IMR-90 (cell line): Measurements from ENCODE around the gene PGS1. TPM values are rescaled to one million over a fixed set of nuclear protein-coding genes. Genes with fewer than 3 reads are reported as not detected.

ENCODE experiments used
- ATAC-seq: fragments of 200-7000 bp; cut with Tn5 transposase; 2 replicates; pipeline ENCODE4 v1.9.1; 2020; ENCODE audit warnings: low read depth, mild to moderate bottlenecking, moderate library complexity
- BruUV-seq: library from RNA; stranded (reverse); fragments of 400-500 nt; replicated peaks from 2 replicates; lab custom pipeline; 2021; lab: Mats Ljungman, UMichigan
- CTCF ChIA-PET: fragments of 300-600 bp; formaldehyde crosslinking; extraction: SDS; loops from one replicate; lab custom pipeline; 2021; ENCODE audit warnings: antibody characterized with exemption; lab: Yijun Ruan, JAX
- POLR2A ChIA-PET: fragments of 300-600 bp; sonication (Branson Sonifier 250); formaldehyde crosslinking; loops from one replicate; lab custom pipeline; 2022; ENCODE audit warnings: antibody characterized with exemption; ENCODE audit not compliant: unreplicated experiment; lab: Charles Lee
- DNase-seq: peaks from one replicate; pipeline ENCODE4 v3.0.0; 2013
- H2AFZ ChIP-seq: replicated peaks from 2 replicates; pipeline ENCODE3; 2013; ENCODE audit warnings: low read length, mild to moderate bottlenecking; ENCODE audit not compliant: poor library complexity
- H2AK5ac ChIP-seq: 2 replicates; pipeline ENCODE4 v1.6.1; 2013; ENCODE audit warnings: low read depth, low read length, inconsistent platforms
- H2AK9ac ChIP-seq: replicated peaks from 2 replicates; pipeline ENCODE3; 2013; ENCODE audit warnings: mild to moderate bottlenecking, low read depth, low read length, moderate library complexity; ENCODE audit not compliant: poor library complexity
- H2BK120ac ChIP-seq: 2 replicates; pipeline ENCODE4 v1.6.1; 2013; ENCODE audit warnings: low read depth, low read length, inconsistent platforms
- H2BK15ac ChIP-seq: 3 replicates; pipeline ENCODE4 v1.6.1; 2013; ENCODE audit warnings: low read depth, low read length, inconsistent platforms
- H2BK20ac ChIP-seq: 2 replicates; pipeline ENCODE4 v1.6.1; 2013; ENCODE audit warnings: low read depth, mild to moderate bottlenecking, inconsistent platforms, low read length, moderate library complexity
- H2BK5ac ChIP-seq: 2 replicates; pipeline ENCODE4 v1.6.1; 2013; ENCODE audit warnings: mild to moderate bottlenecking, low read depth, low read length, inconsistent platforms; ENCODE audit not compliant: poor library complexity, severe bottlenecking
- H3K14ac ChIP-seq: replicated peaks from 2 replicates; pipeline ENCODE4 v1.6.1; 2013; ENCODE audit warnings: low read depth, low read length, inconsistent platforms
- H3K18ac ChIP-seq: 2 replicates; pipeline ENCODE4 v1.6.1; 2013; ENCODE audit warnings: low read depth, low read length, control low read depth
- H3K23ac ChIP-seq: 2 replicates; pipeline ENCODE4 v1.6.1; 2013; ENCODE audit warnings: low read depth, low read length, inconsistent platforms
- H3K27ac ChIP-seq: 2 replicates; pipeline ENCODE4 v1.5.1; 2013; ENCODE audit warnings: mild to moderate bottlenecking, control low read depth, low read length; ENCODE audit not compliant: insufficient read depth
- H3K27me3 ChIP-seq: 2 replicates; pipeline ENCODE4 v1.6.1; 2013; ENCODE audit warnings: low read length; ENCODE audit not compliant: control insufficient read depth, insufficient read depth
- H3K36me3 ChIP-seq: 2 replicates; pipeline ENCODE4 v1.6.1; 2013; ENCODE audit warnings: low read length, mixed read lengths; ENCODE audit not compliant: control insufficient read depth, insufficient read depth
- H3K4ac ChIP-seq: 2 replicates; pipeline ENCODE4 v1.6.1; 2013; ENCODE audit warnings: low read depth, low read length, inconsistent platforms
- H3K4me1 ChIP-seq: 2 replicates; pipeline ENCODE4 v1.6.1; 2013; ENCODE audit warnings: low read length, mixed read lengths; ENCODE audit not compliant: control insufficient read depth, insufficient read depth
- H3K4me2 ChIP-seq: 2 replicates; pipeline ENCODE4 v1.6.1; 2013; ENCODE audit warnings: low read depth, mild to moderate bottlenecking, control low read depth, low read length, moderate library complexity
- H3K4me3 ChIP-seq: 2 replicates; pipeline ENCODE4 v1.5.1; 2013; ENCODE audit warnings: low read depth, mild to moderate bottlenecking, control low read depth, low read length, moderate library complexity; ENCODE audit not compliant: insufficient read depth
- H3K56ac ChIP-seq: 2 replicates; pipeline ENCODE4 v1.6.1; 2013; ENCODE audit warnings: low read length, inconsistent platforms; ENCODE audit not compliant: insufficient read depth; ENCODE audit errors: extremely low read depth
- H3K79me1 ChIP-seq, 2 experiments: 2 replicates each; pipeline ENCODE4 v1.6.1; 2013; ENCODE audit warnings: low read length in 2 of 2, inconsistent platforms in 1 of 2, low read depth in 1 of 2
- H3K9ac ChIP-seq: 2 replicates; pipeline ENCODE4 v1.6.1; 2013; ENCODE audit warnings: low read depth, low read length, control low read depth
- H3K9me1 ChIP-seq: 2 replicates; pipeline ENCODE4 v1.6.1; 2013; ENCODE audit warnings: low read length, inconsistent platforms; ENCODE audit not compliant: insufficient read depth
- H3K9me3 ChIP-seq: 2 replicates; pipeline ENCODE4 v1.6.1; 2013; ENCODE audit warnings: low read length; ENCODE audit not compliant: control insufficient read depth, insufficient read depth
- H4K20me1 ChIP-seq: 2 replicates; pipeline ENCODE4 v1.6.1; 2013; ENCODE audit warnings: low read length, inconsistent platforms; ENCODE audit not compliant: insufficient read depth
- H4K5ac ChIP-seq: 2 replicates; pipeline ENCODE4 v1.6.1; 2013; ENCODE audit warnings: mild to moderate bottlenecking, low read depth, low read length, control low read depth
- H4K8ac ChIP-seq, 2 experiments: 2 replicates each; pipeline ENCODE4 v1.6.1; 2013; ENCODE audit warnings: low read depth in 2 of 2, low read length in 2 of 2, control low read depth in 1 of 2, inconsistent platforms in 1 of 2
- H4K91ac ChIP-seq: 2 replicates; pipeline ENCODE4 v1.6.1; 2013; ENCODE audit warnings: low read depth, low read length, inconsistent platforms; ENCODE audit not compliant: insufficient read depth
- BHLHE40 ChIP-seq: fragments of 150-350 bp; IDR thresholded peaks from 2 replicates; pipeline ENCODE4 v1.6.1; 2016; ENCODE audit warnings: mild to moderate bottlenecking, low read depth, low read length
- CEBPB ChIP-seq: IDR thresholded peaks from 2 replicates; pipeline ENCODE4 v1.6.1; 2012; ENCODE audit warnings: low read depth, low read length, improper control_type of control experiment
- CHD1 ChIP-seq: IDR thresholded peaks from 2 replicates; pipeline ENCODE4 v1.6.1; 2012; ENCODE audit warnings: low read depth, low read length, improper control_type of control experiment
- FOS ChIP-seq: fragments of 150-350 bp; IDR thresholded peaks from 2 replicates; pipeline ENCODE4 v1.6.1; 2016; ENCODE audit warnings: low read depth, low read length
- MAFK ChIP-seq: IDR thresholded peaks from 2 replicates; pipeline ENCODE4 v1.6.1; 2012; ENCODE audit warnings: low read depth, low read length, improper control_type of control experiment
- MAZ ChIP-seq: IDR thresholded peaks from 2 replicates; pipeline ENCODE4 v1.6.1; 2012; ENCODE audit warnings: low read depth, mild to moderate bottlenecking, low read length, improper control_type of control experiment, moderate library complexity, borderline replicate concordance
- MXI1 ChIP-seq: IDR thresholded peaks from 2 replicates; pipeline ENCODE4 v1.6.1; 2012; ENCODE audit warnings: low read depth, mild to moderate bottlenecking, low read length, moderate library complexity, borderline replicate concordance
- POLR2A ChIP-seq: IDR thresholded peaks from 2 replicates; pipeline ENCODE4 v1.6.1; 2012; ENCODE audit warnings: mild to moderate bottlenecking, low read depth, low read length
- RAD21 ChIP-seq: IDR thresholded peaks from 2 replicates; pipeline ENCODE4 v1.6.1; 2012; ENCODE audit warnings: low read length, improper control_type of control experiment
- RCOR1 ChIP-seq: IDR thresholded peaks from 2 replicates; pipeline ENCODE4 v1.6.1; 2012; ENCODE audit warnings: mild to moderate bottlenecking, low read length, improper control_type of control experiment; ENCODE audit not compliant: insufficient replicate concordance
- USF2 ChIP-seq: fragments of 150-350 bp; IDR thresholded peaks from 2 replicates; pipeline ENCODE4 v1.6.1; 2017; ENCODE audit warnings: mild to moderate bottlenecking, antibody characterized with exemption, low read length, low read depth
- WGBS, 2 experiments: methylation state at CpG; one replicate each; pipeline versions ENCODE4 v1.1.5 to v1.1.7; 2013; ENCODE audit warnings: missing lambda C conversion rate in 2 of 2; ENCODE audit not compliant: insufficient read length in 1 of 2; ENCODE audit errors: extremely low coverage in 2 of 2; 5-methylcytosine and 5-hydroxymethylcytosine counted together
- dilution Hi-C: fragments of 300-500 bp; cut with HindIII; formaldehyde crosslinking; loops from one replicate; pipeline ENCODE4 v1.14.3; 2018; ENCODE audit warnings: low sequenced_read_pairs; ENCODE audit not compliant: unreplicated experiment
- in situ Hi-C: fragments of 300-500 bp; cut with MboI; formaldehyde crosslinking; loops from 3 replicates; pipeline ENCODE4 v1.14.3; 2019; ENCODE audit warnings: low sequenced_read_pairs, inconsistent platforms, mixed read lengths
- intact Hi-C: fragments of 100-400 bp; cut with micrococcal nuclease; formaldehyde crosslinking; loops from 2 replicates; pipeline ENCODE4 v1.10.0; 2022
- polyA plus RNA-seq, 3 experiments: library from polyadenylated mRNA; depleted of rRNA; stranded (reverse); fragments of >200 nt; gene quantifications; 2 replicates each; pipeline ENCODE4 v1.2.3, GENCODE V29; 2012; ENCODE audit warnings: low replicate concordance in 1 of 3
- total RNA-seq: library from RNA; depleted of rRNA; stranded (reverse); fragments of >200 nt; gene quantifications from 2 replicates; pipeline ENCODE4 v1.2.3, GENCODE V29; 2012

The PGS1 gene
- total and polyA plus RNA-seq, 2 of the 4 experiments (the other 2 are of a cell fraction): 18.5 to 43.2 TPM

- TF ChIP-seq MAFK: no peak
Observed at GRCh38 chr17:78391843-78392242, 13.4 kb downstream of the PGS1 start (continued).

- Histone ChIP-seq H3K56ac (peak overlapping the region; percentile 37; the same call in 1 of the 2 replicates), H3K27ac (peak overlapping the region; percentile 68), H3K9me3 (no peaks in the 10 kb centered on the region), H3K9me1 (peaks cover 54% of the 10 kb centered on the region), H2BK15ac (peak overlapping the region; percentile 16; the same call in 1 of the 3 replicates), H2AK9ac (peak overlapping the region; percentile 86), H2AFZ (no peak overlapping the region), H3K4ac (peak overlapping the region; percentile 92), H2AK5ac (peak overlapping the region; percentile 80; the same call in 1 of the 2 replicates), H2BK5ac (peak overlapping the region; percentile 81), H3K14ac (peak overlapping the region; percentile 29), H3K36me3 (peaks cover 19% of the 10 kb centered on the region), H2BK120ac (peak overlapping the region; percentile 72), H4K8ac (peak overlapping the region in 1 of 2 experiments; percentile 40; a peak in 2 of 4 replicates), H3K18ac (peak overlapping the region; percentile 72), H3K4me3 (no peak overlapping the region), H4K91ac (peak overlapping the region; percentile 48; the same call in 1 of the 2 replicates), H4K5ac (peak overlapping the region; percentile 26; the same call in 1 of the 2 replicates), H3K27me3 (no peaks in the 10 kb centered on the region), H3K9ac (no peak overlapping the region), H3K23ac (peak overlapping the region; percentile 55; the same call in 1 of the 2 replicates), H3K4me1 (peaks cover 37% of the 10 kb centered on the region), H3K79me1 (peaks cover 40 to 89% of the 10 kb centered on the region in 2 experiments), H4K20me1 (peaks cover 38% of the 10 kb centered on the region), H2BK20ac (peak overlapping the region; percentile 72), H3K4me2 (peak overlapping the region; percentile 25; the same call in 1 of the 2 replicates)
- TF ChIP-seq CEBPB: no peak
- no peak for TF ChIP-seq MAZ
- no peak for TF ChIP-seq CHD1
- no peak for TF ChIP-seq POLR2A
- TF ChIP-seq RCOR1: no peak
- no peak for TF ChIP-seq RAD21
- no peak for TF ChIP-seq BHLHE40
- no peak for TF ChIP-seq MXI1
- no peak for TF ChIP-seq USF2
- TF ChIP-seq FOS: no peak
- no peak for DNase-seq
- intact Hi-C loops (no loop called here), in situ Hi-C loops (no loop called here), dilution Hi-C loops (no loop called here)
- no CpG with 5 or more reads among the region's 6 CpGs for WGBS, 2 experiments
- POLR2A ChIA-PET: no interaction called here
- CTCF ChIA-PET: interaction anchor here (0.6 to 2.8 kb wide), 4 partner anchors 12 to 521 kb away, joined by 3 to 10 read pairs (median 5); no protein-coding TSS in a partner anchor
- ATAC-seq: no peak
- BruUV-seq: no TSS peak
Observed at GRCh38 chr17:78392295-78392694, 13.8 kb downstream of the PGS1 start.
